Measurements from ENCODE around the gene IRF2BP2.

GRCh38 chr1:234659538-234659937, 49.6 kb upstream of the IRF2BP2 start:
- TF ChIP-seq CTCF (IDR thresholded peaks at IDR 0.05; ENCODE audit: insufficient read depth, low read depth, low read length) (no peak), EZH2 (IDR thresholded peaks at IDR 0.05; ENCODE audit: insufficient read depth, low read length) (no peak)
